GM12878 (cell line): ENCODE measurements around the gene RAB3GAP1.

Experiments used
- CTCF ChIP-seq, 3 experiments: IDR thresholded peaks in 2 of 3; conservative IDR thresholded peaks in 1 of 3; 2 replicates each; pipeline ENCODE4 v1.5.1; 2011; ENCODE audit warnings: low read depth in 3 of 3, low read length in 3 of 3, mild to moderate bottlenecking in 3 of 3, control low read depth in 2 of 3, moderate library complexity in 2 of 3, inconsistent platforms in 1 of 3, mixed read lengths in 1 of 3; ENCODE audit not compliant: control insufficient read depth in 2 of 3, insufficient read depth in 1 of 3; ENCODE audit errors: extremely low read depth in 1 of 3
- EZH2 ChIP-seq: IDR thresholded peaks from 2 replicates; pipeline ENCODE4 v1.6.1; 2012; ENCODE audit warnings: low read depth, mild to moderate bottlenecking, control low read depth, inconsistent platforms, low read length, borderline replicate concordance; ENCODE audit not compliant: control insufficient read depth
- SREBF1 ChIP-seq: IDR thresholded peaks from 2 replicates; pipeline ENCODE4 v1.6.1; 2012; ENCODE audit warnings: mild to moderate bottlenecking, low read length
- YY1 ChIP-seq: IDR thresholded peaks from 2 replicates; pipeline ENCODE4 v1.6.1; 2011; ENCODE audit warnings: low read depth, mild to moderate bottlenecking, low read length

- TF ChIP-seq CTCF (IDR thresholded peaks at IDR 0.05 in 2 of 3, conservative IDR thresholded peaks at IDR 0.05 in 1 of 3; ENCODE audit: control insufficient read depth in 2 of 3, extremely low read depth in 1 of 3, insufficient read depth in 1 of 3, low read depth in 3 of 3, low read length in 3 of 3), result no peak
- TF ChIP-seq SREBF1, result no peak
- TF ChIP-seq YY1, result no peak
- TF ChIP-seq EZH2, result no peak
These were observed 88.5 kb downstream of the RAB3GAP1 start for GRCh38 chr2:135140606-135141005.
